B cell (primary cell): Measurements from ENCODE around the gene RNF126. TPM values are rescaled to one million over a fixed set of nuclear protein-coding genes. Genes with fewer than 3 reads are reported as not detected.
"Not testable (repeated sequence)": the region's sequence is repeated elsewhere in the genome, so short reads cannot be mapped to it uniquely, and the experiment has no call there.

Experiments used
- ATAC-seq: fragments of 200-7000 bp; cut with Tn5 transposase; one replicate; pipeline ENCODE4 v1.10.0; 2021; ENCODE audit warnings: low read depth, mild to moderate bottlenecking, moderate number of reproducible peaks, moderate library complexity
- CTCF ChIA-PET: fragments of 350-600 bp; sonication (Branson Sonifier 250); formaldehyde crosslinking; loops from one replicate; lab custom pipeline; 2021; ENCODE audit warnings: antibody characterized with exemption, inconsistent platforms; lab: Charles Lee
- POLR2A ChIA-PET: fragments of 350-600 bp; sonication (Branson Sonifier 250); formaldehyde crosslinking; loops from one replicate; lab custom pipeline; 2021; ENCODE audit warnings: antibody characterized with exemption; lab: Charles Lee
- DNase-seq: peaks from one replicate; pipeline ENCODE4 v3.0.0; 2013
- H2AFZ ChIP-seq: 2 replicates; pipeline ENCODE4 v1.6.1; 2012; ENCODE audit warnings: mild to moderate bottlenecking, low read depth, low read length; ENCODE audit not compliant: insufficient read depth, poor library complexity, severe bottlenecking
- H3K27ac ChIP-seq, 2 donors: 1 replicate in 1 of 2; 2 replicates in 1 of 2; pipeline ENCODE4 v1.5.1; 2012 to 2013; ENCODE audit warnings: low read length in 2 of 2, mild to moderate bottlenecking in 2 of 2, moderate library complexity in 1 of 2
- H3K27me3 ChIP-seq, 4 experiments: fragments of 200-600 bp in 1 of 4; sonication (generic) in 1 of 4; replicated peaks in 1 of 4; 1 replicate in 2 of 4; 2 replicates in 2 of 4; pipeline versions ENCODE4 v1.6.1 to v1.7.0; 2013 to 2016; ENCODE audit warnings: low read length in 3 of 4, mild to moderate bottlenecking in 2 of 4, mixed read lengths in 1 of 4, moderate library complexity in 1 of 4; ENCODE audit not compliant: insufficient read depth in 4 of 4, control insufficient read depth in 3 of 4; ENCODE audit errors: control extremely low read depth in 1 of 4
- H3K36me3 ChIP-seq, 2 experiments: replicated peaks in 1 of 2; 1 replicate in 1 of 2; 2 replicates in 1 of 2; pipeline versions ENCODE4 v1.6.1 to v1.7.1; 2013; ENCODE audit warnings: low read length in 1 of 2; ENCODE audit not compliant: insufficient read depth in 2 of 2, control insufficient read depth in 1 of 2; ENCODE audit errors: control extremely low read depth in 1 of 2, extremely low read depth in 1 of 2
- H3K4me1 ChIP-seq, 2 donors: fragments of 200-600 bp in 1 of 2; sonication (generic) in 1 of 2; 1 replicate in 1 of 2; 2 replicates in 1 of 2; pipeline versions ENCODE4 v1.5.1 to v1.6.1; 2013 to 2017; ENCODE audit warnings: low read length in 2 of 2; ENCODE audit not compliant: control insufficient read depth in 2 of 2, insufficient read depth in 2 of 2
- H3K4me2 ChIP-seq: replicated peaks from 2 replicates; pipeline ENCODE3; 2012; ENCODE audit warnings: mild to moderate bottlenecking, low read depth, low read length; ENCODE audit not compliant: poor library complexity, severe bottlenecking
- H3K4me3 ChIP-seq, 5 experiments: fragments of 200-600 bp in 1 of 5; sonication (generic) in 1 of 5; 1 replicate in 3 of 5; 2 replicates in 2 of 5; pipeline versions ENCODE4 v1.5.1 to v1.7.0; 2011 to 2016; ENCODE audit warnings: low read length in 4 of 5, mild to moderate bottlenecking in 4 of 5, low read depth in 2 of 5, control low read depth in 1 of 5, moderate library complexity in 1 of 5; ENCODE audit not compliant: insufficient read depth in 1 of 5; ENCODE audit errors: control extremely low read depth in 1 of 5, extremely low read depth in 1 of 5
- H3K79me2 ChIP-seq: fragments of 200-600 bp; sonication (generic); one replicate; pipeline ENCODE4 v1.6.0; 2016; ENCODE audit warnings: low read length; ENCODE audit not compliant: control insufficient read depth, insufficient read depth
- H3K9ac ChIP-seq: fragments of 200-600 bp; sonication (generic); 2 replicates; pipeline ENCODE4 v1.6.1; 2017; ENCODE audit warnings: mild to moderate bottlenecking, low read length, moderate library complexity
- H3K9me3 ChIP-seq, 3 donors: one replicate each; pipeline versions ENCODE4 v1.6.1 to v1.7.1; 2013; ENCODE audit warnings: low read length in 2 of 3; ENCODE audit not compliant: control insufficient read depth in 2 of 3, insufficient read depth in 1 of 3; ENCODE audit errors: control extremely low read depth in 1 of 3
- H4K20me1 ChIP-seq: 2 replicates; pipeline ENCODE4 v1.6.0; 2012; ENCODE audit warnings: mild to moderate bottlenecking, low read length; ENCODE audit not compliant: insufficient read depth, control insufficient read depth, poor library complexity, severe bottlenecking
- H3K27ac Mint-ChIP-seq: one replicate; pipeline ENCODE4 v1.8.0; 2021; ENCODE audit warnings: mixed read lengths
- H3K27me3 Mint-ChIP-seq: one replicate; pipeline ENCODE4 v1.8.0; 2021; ENCODE audit warnings: mixed read lengths
- H3K4me1 Mint-ChIP-seq: one replicate; pipeline ENCODE4 v1.8.0; 2021; ENCODE audit warnings: mixed read lengths
- H3K4me3 Mint-ChIP-seq: one replicate; pipeline ENCODE4 v1.8.0; 2021; ENCODE audit warnings: mixed read lengths
- H3K9me3 Mint-ChIP-seq: one replicate; pipeline ENCODE4 v1.8.0; 2022; ENCODE audit warnings: mixed read lengths; ENCODE audit not compliant: insufficient read depth
- WGBS: methylation state at CpG from one replicate; pipeline ENCODE4 v1.1.5; 2013; ENCODE audit warnings: missing lambda C conversion rate; ENCODE audit not compliant: insufficient coverage; 5-methylcytosine and 5-hydroxymethylcytosine counted together
- intact Hi-C: fragments of 100-400 bp; cut with micrococcal nuclease; formaldehyde crosslinking; loops from one replicate; pipeline ENCODE4 v1.10.0; 2022
- polyA plus RNA-seq: library from polyadenylated mRNA; depleted of rRNA; stranded (reverse); fragments of >200 nt; gene quantifications from 2 replicates; pipeline ENCODE4 v1.2.3, GENCODE V29; 2012
- total RNA-seq, 2 donors: library from RNA; stranded (reverse); fragments of 120-200 nt in 1 of 2; gene quantifications; 1 replicate in 1 of 2; 2 replicates in 1 of 2; pipeline versions ENCODE4 v1.2.3 to v1.2.4, GENCODE V29; 2013 to 2022

The RNF126 gene
- total and polyA plus RNA-seq, 2 donors (not counting 1 experiment from before 2014, with no cell fraction given) = 74.3 to 118 TPM

DNA sequence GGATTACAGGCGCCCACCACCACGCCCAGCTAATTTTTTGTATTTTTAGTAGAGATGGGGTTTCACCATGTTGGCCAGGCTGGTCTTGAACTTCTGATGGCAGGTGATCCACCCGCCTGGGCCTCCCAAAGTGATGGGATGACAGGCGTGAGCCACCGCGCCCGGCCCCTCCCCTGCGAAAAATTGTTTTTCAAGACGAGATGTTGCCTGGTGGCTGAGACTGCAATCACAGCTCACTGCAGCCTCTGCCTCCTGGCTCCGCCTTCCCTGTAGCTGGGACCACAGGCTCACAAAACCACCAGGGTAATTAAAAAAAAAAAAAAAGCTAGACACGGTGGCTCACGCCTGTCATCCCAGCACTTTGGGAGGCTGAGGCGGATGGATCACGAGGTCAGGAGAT, 36.9 kb upstream of the RNF126 start:
- H3K9ac ChIP-seq, H4K20me1 ChIP-seq, H2AFZ ChIP-seq, H3K36me3 ChIP-seq, H3K4me2 ChIP-seq, H3K27ac ChIP-seq, H3K79me2 ChIP-seq, H3K27ac Mint-ChIP-seq, CTCF ChIA-PET, H3K9me3 Mint-ChIP-seq, H3K4me3 Mint-ChIP-seq, H3K4me3 ChIP-seq, ATAC-seq, DNase-seq, intact Hi-C loops: not testable (repeated sequence)
- H3K4me1 Mint-ChIP-seq = peaks cover 12% of the 10 kb centered on the region
- Histone ChIP-seq H3K9me3 (peaks cover 0 to 31% (median 0%) of the 10 kb centered on the region in 3 donors), H3K27me3 (peaks cover 0 to 44% (median 7%) of the 10 kb centered on the region in 4 experiments), H3K4me1 (peaks cover 16 to 18% of the 10 kb centered on the region in 2 donors)
- H3K27me3 Mint-ChIP-seq = peaks cover 13% of the 10 kb centered on the region
- POLR2A ChIA-PET = interaction anchor here (0.6 kb wide), 1 partner anchor 57 kb away, joined by 4 read pairs; no protein-coding TSS in a partner anchor
- 59% methylated on average over 8 of the region's 14 CpGs for WGBS

DNA sequence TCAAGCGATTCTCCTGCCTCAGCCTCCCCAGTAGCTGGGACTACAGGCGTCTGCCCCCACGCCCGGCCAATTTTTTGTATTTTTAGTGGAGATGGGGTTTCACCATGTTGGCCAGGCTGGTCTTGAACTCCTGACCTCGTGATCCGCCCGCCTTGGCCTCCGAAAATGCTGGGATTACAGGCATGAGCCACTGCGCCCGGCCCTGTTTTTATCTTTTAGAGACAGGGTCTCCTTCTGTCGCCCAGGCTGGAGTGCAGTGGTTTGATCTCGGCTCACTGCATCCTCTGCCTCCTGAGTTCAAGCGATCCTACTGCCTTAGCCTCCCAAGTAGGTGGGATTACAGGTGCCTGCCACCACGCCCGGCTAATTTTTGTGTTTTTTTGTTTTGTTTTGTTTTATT, 35.5 kb upstream of the RNF126 start:
- H3K4me2 ChIP-seq, CTCF ChIA-PET, H3K4me3 ChIP-seq, H4K20me1 ChIP-seq, H3K79me2 ChIP-seq, H2AFZ ChIP-seq, H3K36me3 ChIP-seq, H3K27ac Mint-ChIP-seq, DNase-seq, H3K9me3 Mint-ChIP-seq, H3K4me1 Mint-ChIP-seq, H3K27ac ChIP-seq, H3K4me3 Mint-ChIP-seq, ATAC-seq, H3K9ac ChIP-seq, intact Hi-C loops: not testable (repeated sequence)
- 91% methylated on average over 11 of the region's 15 CpGs for WGBS
- Histone ChIP-seq H3K4me1 (peaks cover 10 to 12% of the 10 kb centered on the region in 2 donors), H3K9me3 (peaks cover 0 to 22% (median 0%) of the 10 kb centered on the region in 3 donors), H3K27me3 (peaks cover 0 to 39% (median 8%) of the 10 kb centered on the region in 4 experiments)
- POLR2A ChIA-PET = interaction anchor here (0.6 kb wide), 1 partner anchor 161 kb away, joined by 3 read pairs; no protein-coding TSS in a partner anchor
- H3K27me3 Mint-ChIP-seq = peaks cover 13% of the 10 kb centered on the region
